ENCODE measurements around the gene KPTN. TPM values are rescaled to one million over a fixed set of nuclear protein-coding genes. Genes with fewer than 3 reads are reported as not detected.

The KPTN gene
- total RNA-seq: 7.3 TPM

DNA sequence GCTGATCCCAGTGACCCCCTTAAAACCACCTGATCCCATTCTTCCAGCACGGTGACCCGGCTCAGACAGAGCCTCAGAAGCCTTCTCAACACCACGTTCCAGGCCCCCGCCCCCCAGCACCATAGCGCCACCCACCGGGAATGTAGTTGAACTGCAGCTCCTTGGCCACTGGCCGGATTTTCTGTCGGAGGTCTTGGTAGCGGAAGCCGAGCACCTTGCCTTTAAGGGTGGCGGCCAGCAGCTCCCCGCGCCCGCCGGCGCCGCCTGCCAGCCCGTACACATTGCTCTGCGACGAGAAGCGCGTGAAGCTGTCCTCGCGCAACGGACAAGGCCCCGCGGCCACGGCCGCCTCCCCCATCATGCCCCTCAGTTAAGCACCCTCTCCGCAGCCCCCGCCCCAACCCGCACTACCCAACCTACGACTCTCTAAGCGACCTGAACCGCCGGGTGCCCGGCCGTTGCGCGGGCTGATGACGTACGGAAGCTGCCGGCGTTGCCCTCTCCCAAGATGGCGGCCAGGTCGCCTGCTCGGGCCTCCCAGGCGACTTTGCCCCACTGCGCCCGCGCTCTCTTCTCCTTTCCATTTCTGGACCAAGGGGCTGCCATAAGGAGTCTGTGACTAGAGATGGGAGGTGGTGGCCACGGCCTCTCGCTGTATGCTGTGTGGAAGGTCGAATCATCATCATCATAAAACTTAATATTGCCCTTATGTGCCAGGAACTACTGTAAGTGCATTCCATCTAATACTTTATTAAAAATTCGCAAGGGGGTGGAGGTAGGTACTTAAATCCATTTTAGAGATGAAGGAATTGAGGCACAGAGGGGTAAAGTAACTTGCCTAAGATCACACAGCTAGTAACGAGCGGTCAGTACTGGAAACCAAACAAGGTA, at the start of gene KPTN:
TSS of gene KPTN (minus strand) at position 420 of the 891 bp plus-strand sequence. CDS start at position 361, 59 bp downstream.
- DNase-seq (ENCODE audit: low spot score in 2 of 2) (peak; percentile 95 to 97), FAIRE-seq (no peak)

DNA sequence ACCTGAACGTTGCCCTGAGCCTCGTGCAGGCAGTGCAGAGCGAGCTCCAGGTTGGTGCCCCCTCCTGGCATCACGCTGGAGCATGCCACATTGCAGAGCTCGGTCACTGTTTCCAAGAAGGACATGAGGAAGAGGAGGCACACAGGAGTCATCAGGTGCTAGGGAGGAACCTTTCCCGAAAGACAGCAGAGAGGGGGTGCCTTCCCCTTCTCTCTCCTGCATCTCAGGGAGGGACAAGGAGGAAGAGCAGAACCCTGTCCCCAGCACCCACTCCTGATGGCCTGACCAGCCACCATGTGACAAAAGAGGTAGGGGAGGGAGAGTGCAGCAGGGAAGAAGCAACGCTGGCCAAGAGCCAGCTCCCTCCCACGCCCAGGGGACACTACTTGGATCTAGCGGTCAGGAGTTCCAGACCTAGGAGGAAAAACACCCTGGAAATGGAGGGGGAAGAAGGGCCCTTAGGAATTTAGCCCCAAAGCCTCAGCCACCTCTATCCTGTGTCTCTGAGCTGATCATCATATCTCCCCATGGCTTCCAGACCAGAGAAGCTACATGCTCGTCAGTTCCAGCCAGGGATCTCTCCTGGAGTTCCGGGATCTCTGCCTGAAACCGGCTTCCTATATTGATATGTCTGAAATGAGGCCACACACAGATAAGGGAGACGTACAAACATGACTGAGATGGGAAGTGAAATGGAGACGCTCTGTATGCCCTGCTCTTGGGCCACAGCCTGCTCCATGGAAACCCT, 47.8 kb upstream of the KPTN start:
- FAIRE-seq (no peak), DNase-seq (ENCODE audit: low spot score in 2 of 2) (no peak)

DNA sequence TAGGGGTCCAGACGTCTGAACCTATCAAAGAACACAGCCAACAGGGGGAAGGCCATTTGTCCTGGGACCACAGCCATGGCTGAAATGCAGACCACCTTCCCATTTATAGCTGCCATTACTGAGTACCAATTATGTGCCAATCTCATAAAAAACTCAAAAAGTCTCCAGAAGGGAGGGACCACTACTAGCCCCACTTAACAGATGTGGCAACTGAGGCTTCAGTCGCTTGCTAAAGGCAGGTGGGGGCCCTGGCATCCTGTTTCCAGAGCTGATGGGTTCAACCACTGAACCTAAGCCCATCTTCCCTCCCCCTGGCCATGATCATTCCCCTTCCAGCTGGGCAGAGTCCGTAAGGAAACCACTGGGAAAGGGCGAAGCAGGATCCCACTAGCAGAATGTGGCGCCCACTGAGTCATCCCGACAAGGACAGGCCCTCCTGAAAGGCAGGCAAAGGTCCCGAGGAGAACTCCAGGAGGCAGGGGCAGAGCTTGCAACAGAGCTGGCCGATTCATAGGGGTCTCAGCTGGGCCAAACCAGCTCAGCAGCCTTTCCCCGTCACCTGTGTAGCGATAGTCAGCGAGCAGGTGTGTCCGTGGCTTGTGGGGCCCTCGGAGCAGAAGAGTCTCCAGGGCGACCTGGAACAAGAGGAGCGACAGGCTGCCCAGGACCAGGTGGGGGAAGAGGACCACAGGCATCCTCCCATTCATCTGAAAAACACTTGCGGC, 45.2 kb upstream of the KPTN start:
- DNase-seq (ENCODE audit: low spot score in 2 of 2) (no peak), FAIRE-seq (no peak)

DNA sequence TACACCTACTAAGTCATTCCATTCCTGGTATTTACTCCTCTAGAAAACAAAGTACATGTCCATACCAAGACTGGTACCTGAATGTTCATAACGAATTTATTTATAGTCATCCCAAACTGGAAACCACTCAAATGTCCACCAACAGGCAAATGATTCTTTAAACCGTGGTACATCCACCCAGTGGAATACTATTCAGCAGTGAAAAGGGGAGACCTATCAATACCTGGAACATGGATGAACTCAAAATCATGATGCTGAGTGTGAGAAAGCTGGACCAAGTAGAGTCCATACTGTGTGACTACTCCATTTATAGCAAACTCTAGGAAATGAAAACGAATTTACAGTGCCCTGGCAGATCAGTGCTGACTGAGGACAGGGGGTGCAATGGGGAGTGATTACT, 42.8 kb upstream of the KPTN start:
- no peak for FAIRE-seq
- no peak for DNase-seq (ENCODE audit: low spot score in 2 of 2)

DNA sequence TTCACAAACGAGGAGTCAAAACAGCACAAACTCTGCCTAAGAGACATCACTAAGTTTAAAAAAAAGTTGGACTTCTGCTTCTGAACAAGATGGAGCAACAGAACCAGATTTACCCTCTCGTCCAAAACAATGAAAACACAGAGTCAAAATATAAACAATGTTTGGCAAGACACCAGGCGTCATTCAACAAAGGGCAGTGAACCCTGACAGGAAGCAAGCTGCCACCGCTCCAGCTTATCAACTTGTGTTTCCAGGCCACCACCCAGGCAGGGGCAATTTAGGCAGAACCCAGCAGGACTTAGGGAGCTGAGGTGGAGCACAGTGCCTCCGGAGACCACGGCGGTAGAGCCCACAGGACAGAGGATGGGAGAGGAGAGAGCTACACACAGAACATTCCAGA, 39.5 kb upstream of the KPTN start:
- DNase-seq (ENCODE audit: low spot score in 2 of 2) (no peak), FAIRE-seq (no peak)

DNA sequence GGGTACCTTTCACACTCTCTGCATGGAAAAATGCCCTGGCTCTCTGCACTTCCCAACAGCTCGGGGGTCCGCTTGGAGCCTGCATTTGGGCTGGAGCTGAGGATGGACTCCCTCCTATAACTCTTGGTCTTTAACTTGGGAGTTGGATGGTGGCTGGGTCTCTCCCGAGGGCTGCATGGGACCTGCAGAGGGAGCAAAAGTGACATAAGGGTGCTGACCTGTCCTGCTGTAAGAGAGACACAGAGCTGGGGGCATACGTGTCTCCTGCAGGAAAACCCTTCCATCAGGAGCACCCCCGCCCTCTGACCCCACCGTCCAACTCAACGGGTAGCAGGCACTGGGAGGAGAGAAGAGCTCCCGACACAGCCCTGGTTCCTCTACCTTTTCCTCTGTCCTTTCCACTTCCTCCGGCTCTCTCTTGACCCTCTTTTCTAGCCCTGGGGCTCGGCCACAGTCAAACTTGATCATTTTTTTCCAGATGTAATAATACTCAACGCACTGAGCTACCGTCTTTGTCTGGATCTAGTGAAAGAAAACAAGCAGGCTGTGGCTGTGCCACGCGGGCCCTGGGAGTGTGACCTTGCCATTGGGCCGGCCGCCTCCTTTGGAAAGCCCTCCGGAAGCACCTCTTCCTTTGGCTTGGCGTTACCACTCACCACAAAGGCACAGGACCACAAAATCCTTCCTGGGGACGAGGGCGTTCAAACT, 37.6 kb upstream of the KPTN start:
- FAIRE-seq: no peak

DNA sequence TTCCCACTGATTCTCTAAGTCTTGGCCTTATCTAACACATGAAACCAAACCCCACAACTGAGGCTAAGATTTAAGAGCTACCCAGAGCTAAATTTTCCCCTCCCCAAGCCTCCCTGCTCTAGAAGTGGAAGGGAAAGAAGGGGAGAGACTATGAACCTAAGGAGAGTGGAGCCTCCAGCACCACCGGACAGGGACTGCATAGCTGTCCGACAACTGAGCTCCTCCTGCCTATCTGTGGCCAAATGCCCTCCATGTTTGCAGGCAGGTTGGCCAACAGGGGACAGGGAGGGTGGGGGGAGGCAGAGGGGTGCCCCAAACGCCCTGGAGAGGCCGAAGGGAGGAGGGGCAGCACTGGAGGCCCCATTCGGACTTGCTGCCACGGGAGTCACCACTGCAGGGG, 36.8 kb upstream of the KPTN start:
- FAIRE-seq (no peak), DNase-seq (ENCODE audit: low spot score in 2 of 2) (no peak)

More for the DNA sequence above, 37.6 kb upstream of the KPTN start:
- no peak for DNase-seq (ENCODE audit: low spot score in 2 of 2)

DNA sequence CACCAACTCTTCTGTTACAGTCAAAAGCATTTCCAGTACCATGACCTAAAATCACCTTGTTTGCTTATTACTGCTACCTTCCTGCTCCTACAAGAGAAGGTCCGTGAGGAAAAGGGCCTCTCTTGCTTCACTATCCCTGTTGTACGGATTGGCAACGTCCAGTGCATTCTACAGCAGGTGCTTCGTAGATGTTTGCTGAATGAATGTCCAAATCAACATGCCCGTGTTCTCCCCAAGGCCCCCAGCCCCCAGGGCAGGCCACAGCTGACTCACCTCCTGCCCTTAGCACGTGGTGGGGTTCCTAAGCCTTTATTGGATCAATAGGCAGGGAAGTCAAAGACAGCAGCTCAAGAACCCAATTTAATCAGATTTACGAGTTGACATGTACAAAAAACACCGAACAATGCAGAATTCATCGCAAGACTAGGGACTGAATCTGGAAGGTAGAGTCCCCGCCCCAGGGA, 36.4 kb upstream of the KPTN start:
- FAIRE-seq (no peak), DNase-seq (ENCODE audit: low spot score in 2 of 2) (no peak)

DNA sequence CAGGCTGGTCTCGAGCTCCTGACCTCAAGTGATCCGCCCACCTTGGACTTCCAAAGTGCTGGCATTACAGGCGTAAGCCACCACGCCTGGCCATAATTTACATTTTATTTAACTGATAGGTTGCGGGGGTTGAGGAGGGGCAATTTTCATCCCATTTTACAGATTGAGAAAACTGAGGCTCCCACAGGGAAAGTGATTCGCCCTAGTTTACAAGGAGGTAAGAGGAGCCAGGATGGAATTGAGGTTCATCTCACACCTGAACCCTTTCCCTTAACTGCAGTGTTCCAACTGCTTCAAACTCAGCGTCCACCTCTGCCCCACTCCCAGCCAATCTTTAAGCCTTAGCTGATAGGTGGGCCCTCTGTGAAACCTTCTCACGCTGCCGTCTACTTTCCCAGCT, 34.8 kb upstream of the KPTN start:
- FAIRE-seq (no peak), DNase-seq (ENCODE audit: low spot score in 2 of 2) (no peak)

DNA sequence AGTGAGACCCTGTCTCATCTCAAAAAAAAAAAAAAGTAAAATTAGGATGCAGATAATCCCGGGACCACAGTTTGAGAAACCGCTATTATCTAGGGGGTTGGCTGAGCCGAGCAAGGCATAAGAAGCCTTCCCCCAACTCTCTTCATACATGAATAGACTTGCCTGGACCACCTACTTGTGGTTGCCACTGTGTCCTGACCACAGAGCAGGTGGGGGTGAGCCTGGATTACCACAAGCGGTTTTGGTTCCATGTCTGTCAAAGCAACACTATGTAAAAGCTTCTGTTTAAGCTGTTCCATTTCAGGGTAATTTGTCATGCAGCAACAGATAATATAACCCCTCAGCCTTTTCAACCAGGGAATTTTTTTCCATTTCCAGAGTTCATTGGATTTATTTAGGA, 34.1 kb upstream of the KPTN start:
- FAIRE-seq (no peak), DNase-seq (ENCODE audit: low spot score in 2 of 2) (no peak)

DNA sequence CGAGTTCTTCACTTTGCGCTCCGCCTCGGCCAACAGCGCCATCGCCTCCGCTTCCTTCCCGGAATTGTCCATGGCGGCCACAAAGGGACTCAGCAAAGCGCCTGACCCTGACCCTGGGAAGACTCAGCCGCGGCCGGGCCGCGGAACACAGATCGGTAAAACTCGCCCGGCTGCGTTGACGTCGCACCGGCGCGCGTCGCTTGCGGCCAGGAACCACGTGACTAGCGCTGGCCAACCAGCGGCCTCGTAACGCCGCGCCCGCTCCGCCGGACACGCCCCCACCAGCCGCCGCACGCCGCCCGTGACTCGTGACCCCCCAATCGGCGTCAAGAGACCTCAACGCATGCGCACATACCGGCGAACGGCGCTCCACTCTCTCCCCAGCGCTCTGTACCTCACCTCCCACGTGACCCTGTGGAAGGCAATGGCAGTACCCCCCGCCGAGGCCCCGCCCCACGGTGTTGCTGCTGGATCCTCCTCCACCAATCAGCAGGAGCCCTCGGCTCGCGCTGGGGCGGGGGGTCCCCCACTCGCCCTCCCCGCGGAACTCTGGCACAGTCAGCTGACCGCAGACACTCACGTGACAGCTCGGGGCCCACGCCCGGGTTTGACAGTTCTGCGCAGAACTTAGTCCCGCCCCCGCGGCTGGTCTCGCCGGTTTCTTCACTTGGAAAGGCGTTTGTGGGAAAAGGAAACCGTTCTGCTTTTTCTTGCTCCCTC, 31.0 kb upstream of the KPTN start, which contains the start of gene NAPA:
TSS of gene NAPA (minus strand) at position 195 of the 720 bp plus-strand sequence. CDS start at position 72, 123 bp downstream.
- FAIRE-seq: peak; percentile 91

DNA sequence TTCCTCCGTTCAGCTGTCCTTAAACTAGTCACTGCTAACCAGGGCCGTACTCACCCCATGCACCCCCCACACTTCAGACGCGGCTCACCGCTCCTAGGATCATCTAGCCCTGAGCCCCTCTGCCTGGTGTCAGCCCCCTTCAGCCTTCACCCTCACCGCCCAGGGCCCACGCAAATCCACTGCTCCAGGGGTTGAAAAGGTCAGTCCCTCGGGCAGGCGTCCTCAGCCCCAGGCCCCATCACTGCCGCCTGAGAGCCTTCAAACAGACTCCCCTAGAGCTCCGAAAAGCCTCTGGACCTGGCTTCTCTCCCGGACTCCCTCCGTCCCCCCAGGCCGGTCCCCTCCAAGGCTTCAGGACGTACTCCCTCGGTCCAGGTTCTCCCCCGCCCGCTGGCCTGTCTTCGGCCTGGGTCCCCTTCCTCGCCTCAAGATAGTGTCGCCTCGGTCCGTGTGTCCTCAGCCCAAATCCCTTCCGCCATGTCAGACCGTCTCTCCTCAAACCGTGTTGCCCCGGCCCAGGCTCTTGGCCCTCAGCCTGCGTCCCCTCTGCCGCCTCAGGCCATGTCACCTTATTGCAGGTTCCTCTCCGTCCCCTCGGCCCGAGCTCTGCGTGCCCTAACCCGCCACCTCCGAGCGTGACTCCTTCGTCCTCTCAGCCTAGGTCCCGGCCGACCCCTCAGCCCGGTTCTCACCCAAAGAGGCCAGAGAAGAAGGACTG, 30.3 kb upstream of the KPTN start:
- DNase-seq (ENCODE audit: low spot score in 2 of 2): no peak
- no peak for FAIRE-seq

More for the DNA sequence above, 31.0 kb upstream of the KPTN start, which contains the start of gene NAPA:
- DNase-seq (ENCODE audit: low spot score in 2 of 2): peak; percentile 97 to 99

DNA sequence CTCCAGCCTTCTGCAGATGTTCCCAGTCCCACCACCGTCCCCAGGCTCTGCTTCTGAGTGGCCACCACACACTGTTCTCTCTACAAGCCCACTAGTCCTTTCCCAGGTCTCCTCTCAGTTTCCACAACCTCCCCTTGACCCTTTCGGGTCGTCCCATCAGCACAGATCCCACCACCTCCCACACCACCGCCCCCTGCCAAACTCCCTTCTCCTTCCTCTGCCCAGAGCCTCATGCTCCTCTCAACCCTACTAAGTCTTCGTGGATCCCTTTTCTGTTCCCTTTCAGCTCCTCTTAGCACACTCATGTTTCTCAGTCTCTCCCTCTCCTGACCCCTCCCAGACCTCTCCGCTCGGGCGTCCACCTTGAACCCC, 28.9 kb upstream of the KPTN start:
- DNase-seq (ENCODE audit: low spot score in 2 of 2) (no peak), FAIRE-seq (no peak)

DNA sequence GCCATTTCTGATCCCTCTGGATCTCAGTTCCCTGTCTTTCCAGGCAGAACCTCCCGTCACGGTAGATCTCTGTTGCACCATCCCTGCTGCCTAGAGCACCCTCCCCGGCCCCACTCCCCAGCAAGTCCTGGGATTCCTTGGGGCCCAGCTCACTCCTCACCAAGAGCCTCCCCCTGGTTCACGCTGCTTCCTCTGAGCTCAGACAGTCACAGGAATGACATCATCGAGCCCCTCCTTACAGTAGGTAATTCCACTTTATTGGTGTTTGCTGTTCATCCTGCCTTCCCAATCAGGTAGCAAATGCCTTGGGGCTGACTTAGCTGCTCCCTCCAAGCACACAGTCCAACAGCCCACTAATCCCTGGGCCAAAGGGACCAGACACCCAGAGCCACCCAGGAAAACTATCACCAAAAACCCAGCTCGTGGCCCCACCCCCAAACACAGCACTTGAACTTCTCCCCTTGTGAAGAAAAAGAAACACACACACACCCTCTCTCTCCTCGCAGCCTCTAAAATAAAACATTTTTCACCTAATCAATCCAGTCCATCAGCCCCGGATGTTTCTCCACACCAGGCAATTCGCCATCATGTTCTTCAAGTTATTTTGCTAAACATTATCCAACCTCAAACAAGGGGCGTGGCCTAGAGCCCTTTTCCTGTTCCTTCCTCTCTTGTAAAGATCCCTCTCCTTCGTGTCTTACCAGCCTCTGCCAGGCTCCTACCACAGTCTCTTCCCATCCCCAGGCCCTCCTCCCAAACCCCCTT, 28.3 kb upstream of the KPTN start:
- no peak for DNase-seq (ENCODE audit: low spot score in 2 of 2)
- FAIRE-seq: no peak

DNA sequence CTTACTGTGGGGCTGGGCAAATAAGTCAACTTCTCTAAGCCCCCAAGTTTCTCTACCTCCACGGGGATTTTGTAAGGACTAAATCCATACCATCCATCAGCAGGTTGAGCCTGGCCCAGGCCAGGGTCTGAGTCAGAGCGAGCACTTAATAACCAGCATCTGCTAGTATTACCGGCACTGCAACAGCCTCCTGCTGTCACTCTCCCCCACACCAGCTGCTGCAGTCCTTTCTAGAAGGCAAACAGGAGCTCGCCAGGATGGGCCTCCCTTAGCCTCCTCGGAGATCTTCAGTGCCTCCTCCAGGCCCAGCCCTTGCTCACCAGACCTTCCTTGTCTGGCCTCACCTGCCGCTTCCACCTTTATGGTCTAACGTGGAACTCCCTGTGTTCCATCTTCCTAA, 27.7 kb upstream of the KPTN start:
- FAIRE-seq (no peak), DNase-seq (ENCODE audit: low spot score in 2 of 2) (no peak)

DNA sequence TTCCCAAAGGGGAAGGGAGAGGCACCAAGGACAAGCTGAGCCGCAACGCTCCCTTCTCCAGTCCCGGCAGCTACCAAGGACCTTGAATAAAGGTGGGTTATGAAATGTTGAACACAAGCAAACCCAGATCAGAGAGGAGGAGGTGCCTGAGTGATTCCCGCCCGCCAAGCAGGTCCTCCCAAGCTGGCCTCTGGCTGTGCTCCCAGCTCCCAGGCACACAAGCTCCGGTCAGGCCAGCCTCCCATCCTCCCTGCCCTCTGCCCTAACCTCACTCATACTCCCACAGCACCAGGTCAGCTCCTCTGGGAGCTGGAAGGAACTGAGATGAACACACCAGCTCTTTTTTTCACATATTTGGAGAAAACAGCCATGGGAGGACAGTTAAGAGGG, 27.1 kb upstream of the KPTN start:
- FAIRE-seq: no peak
- no peak for DNase-seq (ENCODE audit: low spot score in 2 of 2)

DNA sequence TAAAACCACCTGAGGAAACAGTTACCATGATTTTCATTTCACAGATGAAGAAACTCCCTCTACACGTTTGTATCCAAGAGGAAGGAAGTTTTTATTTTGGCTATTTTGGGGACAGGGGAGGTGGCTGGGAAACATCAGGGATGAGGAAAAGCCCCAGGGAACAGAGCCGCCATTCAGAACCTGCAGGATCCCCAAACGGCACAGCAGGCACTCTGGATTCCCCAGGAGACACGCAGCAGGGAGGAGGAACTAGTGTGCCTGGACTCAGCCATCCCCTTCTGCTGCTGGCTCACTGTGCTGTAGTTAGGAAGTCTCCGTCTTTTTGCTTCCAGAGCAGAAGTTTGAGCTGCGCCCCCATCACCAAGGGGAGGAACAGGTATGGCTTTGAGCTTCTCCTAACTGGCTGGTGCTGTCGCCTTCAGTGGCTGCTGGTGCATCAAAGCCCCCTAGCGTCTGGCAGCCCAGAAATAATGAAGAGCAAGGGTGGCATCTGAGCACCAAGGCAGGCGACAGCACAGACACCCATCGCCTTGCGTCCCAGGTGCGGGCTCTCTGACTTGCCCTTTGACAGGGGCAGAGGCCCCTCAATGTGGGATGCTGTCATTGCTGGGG, 26.6 kb upstream of the KPTN start:
- no peak for FAIRE-seq
- no peak for DNase-seq (ENCODE audit: low spot score in 2 of 2)

DNA sequence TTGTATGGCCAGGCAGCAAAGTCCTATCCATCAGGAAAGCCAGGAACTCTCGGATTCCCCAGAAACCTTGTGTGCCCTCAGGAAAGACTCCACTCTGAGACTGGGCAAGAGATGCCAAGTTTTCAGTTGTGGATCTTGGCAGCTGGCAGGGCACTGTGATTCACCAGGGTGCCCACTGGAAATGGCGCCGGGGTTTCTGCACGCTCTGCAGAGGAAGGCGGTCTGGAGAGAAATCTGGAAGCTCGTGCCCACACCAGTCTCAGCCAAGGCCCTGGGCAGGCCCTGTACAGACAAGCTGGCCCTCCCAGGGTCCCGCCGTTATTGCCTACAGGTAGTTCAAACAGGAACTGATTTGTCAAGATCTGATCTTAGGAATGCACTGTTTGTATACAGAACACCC, 26.0 kb upstream of the KPTN start:
- DNase-seq (ENCODE audit: low spot score in 2 of 2) (no peak), FAIRE-seq (no peak)
